Sigmoid colon (tissue), 4 donors: ENCODE results near the gene TSPAN3.

Source experiments
- EP300 ChIP-seq, 4 donors: sonication (generic); formaldehyde crosslinking; IDR thresholded peaks; one replicate each; pipeline ENCODE4 v1.6.1; 2017; ENCODE audit warnings: antibody characterized with exemption in 4 of 4
- POLR2A ChIP-seq, 2 donors: fragments of 450-650 bp; IDR thresholded peaks; one replicate each; pipeline ENCODE4 v1.6.1; 2016; ENCODE audit warnings: antibody characterized with exemption in 2 of 2, mild to moderate bottlenecking in 2 of 2, moderate library complexity in 2 of 2
- POLR2AphosphoS5 ChIP-seq, 4 donors: sonication (generic); formaldehyde crosslinking; IDR thresholded peaks; one replicate each; pipeline ENCODE4 v1.6.1; 2017; ENCODE audit warnings: antibody characterized with exemption in 4 of 4
- TF ChIP-seq, protein P1 (sequence below), 4 experiments: fragments of 450-650 bp in 3 of 4; fragments of 200-600 bp in 1 of 4; IDR thresholded peaks; one replicate each; pipeline ENCODE4 v1.5.1; 2016 to 2019; ENCODE audit warnings: antibody characterized with exemption in 4 of 4, mild to moderate bottlenecking in 3 of 4, moderate library complexity in 2 of 4

DNA sequence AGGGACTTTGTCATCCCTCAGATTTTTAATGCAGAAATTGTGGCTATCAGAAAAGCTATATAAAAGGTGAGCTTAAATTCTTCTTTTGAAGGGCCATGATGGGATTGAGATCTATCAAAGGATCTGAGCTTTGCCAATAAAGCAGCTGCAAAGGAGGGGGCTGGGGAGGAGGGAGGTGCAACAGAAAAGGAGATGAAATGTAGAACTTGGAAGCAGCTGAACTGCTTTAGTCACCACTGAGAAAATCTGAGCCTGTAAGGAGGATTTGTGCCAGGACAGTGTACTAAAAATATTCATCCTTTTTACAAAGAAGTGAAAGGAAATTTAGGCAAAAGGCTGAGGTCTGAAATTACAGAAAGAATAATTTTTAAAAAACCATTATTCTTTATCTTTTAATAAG is 10.4 kb downstream of the TSPAN3 start:
- TF ChIP-seq, protein P1, sequence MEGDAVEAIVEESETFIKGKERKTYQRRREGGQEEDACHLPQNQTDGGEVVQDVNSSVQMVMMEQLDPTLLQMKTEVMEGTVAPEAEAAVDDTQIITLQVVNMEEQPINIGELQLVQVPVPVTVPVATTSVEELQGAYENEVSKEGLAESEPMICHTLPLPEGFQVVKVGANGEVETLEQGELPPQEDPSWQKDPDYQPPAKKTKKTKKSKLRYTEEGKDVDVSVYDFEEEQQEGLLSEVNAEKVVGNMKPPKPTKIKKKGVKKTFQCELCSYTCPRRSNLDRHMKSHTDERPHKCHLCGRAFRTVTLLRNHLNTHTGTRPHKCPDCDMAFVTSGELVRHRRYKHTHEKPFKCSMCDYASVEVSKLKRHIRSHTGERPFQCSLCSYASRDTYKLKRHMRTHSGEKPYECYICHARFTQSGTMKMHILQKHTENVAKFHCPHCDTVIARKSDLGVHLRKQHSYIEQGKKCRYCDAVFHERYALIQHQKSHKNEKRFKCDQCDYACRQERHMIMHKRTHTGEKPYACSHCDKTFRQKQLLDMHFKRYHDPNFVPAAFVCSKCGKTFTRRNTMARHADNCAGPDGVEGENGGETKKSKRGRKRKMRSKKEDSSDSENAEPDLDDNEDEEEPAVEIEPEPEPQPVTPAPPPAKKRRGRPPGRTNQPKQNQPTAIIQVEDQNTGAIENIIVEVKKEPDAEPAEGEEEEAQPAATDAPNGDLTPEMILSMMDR (IDR thresholded peaks at IDR 0.05), result no peak
- TF ChIP-seq POLR2A (IDR thresholded peaks at IDR 0.05) (no peak), EP300 (IDR thresholded peaks at IDR 0.05) (no peak), POLR2AphosphoS5 (IDR thresholded peaks at IDR 0.05) (no peak)
